Neural cell (in vitro differentiated cells): ENCODE data around the gene PLXNA4. TPM values are rescaled to one million over a fixed set of nuclear protein-coding genes. Genes with fewer than 3 reads are reported as not detected.

Experiments used
- H2AFZ ChIP-seq: fragments of 200-600, 300-800 bp; sonication (generic), shearing (Covaris generic); 2 replicates; pipeline ENCODE4 v1.6.0; 2014; ENCODE audit warnings: low read depth, mild to moderate bottlenecking, antibody characterized with exemption, low read length, moderate library complexity
- H3F3A ChIP-seq: fragments of 200-600 bp; shearing (Covaris generic); 2 replicates; pipeline ENCODE4 v1.6.1; 2016; ENCODE audit warnings: mild to moderate bottlenecking, moderate library complexity, mixed read lengths, antibody characterized with exemption, low read length; ENCODE audit not compliant: insufficient read depth, poor library complexity, severe bottlenecking
- H3K27ac ChIP-seq: fragments of 200-600, 300-800 bp; sonication (generic), shearing (Covaris generic); 2 replicates; pipeline ENCODE4 v1.5.1; 2014; ENCODE audit warnings: mild to moderate bottlenecking, low read length, moderate library complexity
- H3K27me3 ChIP-seq: fragments of 300-800, 200-600 bp; sonication (generic), shearing (Covaris generic); 2 replicates; pipeline ENCODE4 v1.6.0; 2014; ENCODE audit warnings: mild to moderate bottlenecking, low read depth, low read length, moderate library complexity; ENCODE audit not compliant: insufficient read depth
- H3K36me3 ChIP-seq: fragments of 300-800, 200-600 bp; sonication (generic), shearing (Covaris generic); 2 replicates; pipeline ENCODE4 v1.5.1; 2014; ENCODE audit warnings: mild to moderate bottlenecking, antibody characterized with exemption, low read length, moderate library complexity; ENCODE audit not compliant: insufficient read depth
- H3K4me2 ChIP-seq: fragments of 300-800, 200-600 bp; sonication (generic), shearing (Covaris generic); 2 replicates; pipeline ENCODE4 v1.6.0; 2014; ENCODE audit warnings: mild to moderate bottlenecking, low read length
- H3K4me3 ChIP-seq: fragments of 300-800, 200-600 bp; sonication (generic), shearing (Covaris generic); 2 replicates; pipeline ENCODE4 v1.5.1; 2014; ENCODE audit warnings: mild to moderate bottlenecking, low read length, moderate library complexity
- H3K79me2 ChIP-seq: fragments of 200-600 bp; shearing (Covaris generic); replicated peaks from 2 replicates; pipeline ENCODE4 v1.6.0; 2014; ENCODE audit warnings: mild to moderate bottlenecking, low read length, moderate library complexity; ENCODE audit not compliant: insufficient read depth
- H3K9ac ChIP-seq: fragments of 300-800, 200-600 bp; sonication (generic), shearing (Covaris generic); 2 replicates; pipeline ENCODE4 v1.6.1; 2016; ENCODE audit warnings: mild to moderate bottlenecking, low read length, mixed read lengths
- H3K9me2 ChIP-seq: fragments of 200-600 bp; shearing (Covaris generic); 2 replicates; pipeline ENCODE4 v1.6.1; 2016; ENCODE audit warnings: mild to moderate bottlenecking, low read length, mixed read lengths; ENCODE audit not compliant: insufficient read depth
- H3K9me3 ChIP-seq: fragments of 200-600, 300-800 bp; sonication (generic), shearing (Covaris generic); 2 replicates; pipeline ENCODE4 v1.6.1; 2016; ENCODE audit warnings: mild to moderate bottlenecking, mixed run types, low read length, moderate library complexity, mixed read lengths
- H4K20me1 ChIP-seq: fragments of 200-600 bp; shearing (Covaris generic); 2 replicates; pipeline ENCODE4 v1.6.1; 2016; ENCODE audit warnings: mild to moderate bottlenecking, mixed run types; ENCODE audit not compliant: insufficient read depth
- CTCF ChIP-seq: fragments of 450-650 bp; IDR thresholded peaks from 2 replicates; pipeline ENCODE4 v1.5.1; 2014; ENCODE audit warnings: antibody characterized with exemption, mild to moderate bottlenecking, moderate library complexity; ENCODE audit not compliant: poor library complexity, severe bottlenecking
- EP300 ChIP-seq: fragments of 450-650 bp; conservative IDR thresholded peaks from 2 replicates; pipeline ENCODE4 v1.6.1; 2014; ENCODE audit warnings: antibody characterized with exemption, mild to moderate bottlenecking, moderate library complexity; ENCODE audit not compliant: poor library complexity, severe bottlenecking
- EZH2 ChIP-seq: fragments of 200-600, 300-800 bp; shearing (Covaris generic), sonication (generic); IDR thresholded peaks from 2 replicates; pipeline ENCODE4 v1.6.1; 2014; ENCODE audit warnings: antibody characterized with exemption, low read length, borderline replicate concordance, mild to moderate bottlenecking; ENCODE audit not compliant: insufficient read depth, poor library complexity, severe bottlenecking
- MXI1 ChIP-seq: fragments of 450-650 bp; conservative IDR thresholded peaks from 2 replicates; pipeline ENCODE4 v1.6.1; 2014; ENCODE audit warnings: antibody characterized with exemption, mild to moderate bottlenecking; ENCODE audit not compliant: poor library complexity, severe bottlenecking
- POLR2AphosphoS5 ChIP-seq: IDR thresholded peaks from 2 replicates; pipeline ENCODE4 v1.6.1; 2012
- RAD21 ChIP-seq: fragments of 450-650 bp; conservative IDR thresholded peaks from 2 replicates; pipeline ENCODE4 v1.6.1; 2014; ENCODE audit warnings: antibody characterized with exemption, mild to moderate bottlenecking, moderate library complexity
- REST ChIP-seq: IDR thresholded peaks from 2 replicates; pipeline ENCODE4 v1.6.1; 2012; ENCODE audit warnings: borderline replicate concordance
- SMC3 ChIP-seq: fragments of 450-650 bp; conservative IDR thresholded peaks from 2 replicates; pipeline ENCODE4 v1.6.1; 2014; ENCODE audit warnings: antibody characterized with exemption, mild to moderate bottlenecking, moderate library complexity; ENCODE audit not compliant: poor library complexity
- TAF1 ChIP-seq: IDR thresholded peaks from 2 replicates; pipeline ENCODE4 v1.6.1; 2012; ENCODE audit warnings: low read depth
- polyA plus RNA-seq: library from polyadenylated mRNA; depleted of rRNA; stranded (reverse); fragments of >200 nt; gene quantifications from 2 replicates; pipeline ENCODE4 v1.2.3, GENCODE V29; 2014

PLXNA4 gene
- polyA plus RNA-seq, 1 donor from 2014 or later: 7.2 TPM

GRCh38 chr7:132590162-132590561 lies 13.9 kb upstream of the PLXNA4 start:
- no peak overlapping the region for H3K4me2 ChIP-seq
- no peak overlapping the region for H2AFZ ChIP-seq
- no peak overlapping the region for H3K27ac ChIP-seq
- H3K9ac ChIP-seq: no peak overlapping the region
- H4K20me1 ChIP-seq: no peaks in the 10 kb centered on the region
- no peaks in the 10 kb centered on the region for H3F3A ChIP-seq
- no peaks in the 10 kb centered on the region for H3K27me3 ChIP-seq
- H3K79me2 ChIP-seq: no peaks in the 10 kb centered on the region
- TF ChIP-seq EZH2: no peak
- TF ChIP-seq REST: no peak
- TF ChIP-seq RAD21: no peak
- TF ChIP-seq CTCF: no peak
- TF ChIP-seq SMC3: no peak
- no peak for TF ChIP-seq EP300
- TF ChIP-seq POLR2AphosphoS5: no peak
- TF ChIP-seq MXI1: no peak
- TF ChIP-seq TAF1: no peak
- no peaks in the 10 kb centered on the region for H3K36me3 ChIP-seq
- H3K9me3 ChIP-seq: no peaks in the 10 kb centered on the region
- H3K4me3 ChIP-seq: no peak overlapping the region
- H3K9me2 ChIP-seq: no peaks in the 10 kb centered on the region

GRCh38 chr7:132588596-132588995 lies 12.3 kb upstream of the PLXNA4 start:
- no peak overlapping the region for H3K27ac ChIP-seq
- H3K27me3 ChIP-seq: no peaks in the 10 kb centered on the region
- no peaks in the 10 kb centered on the region for H3K9me2 ChIP-seq
- H3K9me3 ChIP-seq: no peaks in the 10 kb centered on the region
- no peaks in the 10 kb centered on the region for H3F3A ChIP-seq
- H4K20me1 ChIP-seq: no peaks in the 10 kb centered on the region
- H2AFZ ChIP-seq: no peak overlapping the region
- H3K36me3 ChIP-seq: no peaks in the 10 kb centered on the region
- H3K9ac ChIP-seq: no peak overlapping the region
- no peak overlapping the region for H3K4me3 ChIP-seq
- TF ChIP-seq EP300 (no peak), POLR2AphosphoS5 (no peak), REST (no peak), EZH2 (no peak), SMC3 (no peak), RAD21 (no peak), TAF1 (no peak), MXI1 (no peak), CTCF (no peak)
- no peaks in the 10 kb centered on the region for H3K79me2 ChIP-seq
- no peak overlapping the region for H3K4me2 ChIP-seq
